K562 (cell line): Measurements from ENCODE around the gene C9orf50. TPM values are rescaled to one million over a fixed set of nuclear protein-coding genes. Genes with fewer than 3 reads are reported as not detected.

ENCODE experiments used
- ARHGAP35 ChIP-seq: fragments of 450-650 bp; IDR thresholded peaks from 2 replicates; pipeline ENCODE4 v1.6.1; 2018; ENCODE audit not compliant: partially characterized antibody
- ASH1L ChIP-seq: fragments of 450-650 bp; IDR thresholded peaks from 2 replicates; pipeline ENCODE4 v1.6.1; 2018; ENCODE audit warnings: borderline replicate concordance, mild to moderate bottlenecking, low read depth; ENCODE audit not compliant: partially characterized antibody
- CCAR2 ChIP-seq: fragments of 200-400 bp; formaldehyde crosslinking; IDR thresholded peaks from 2 replicates; pipeline ENCODE4 v1.6.1; 2017; ENCODE audit warnings: mild to moderate bottlenecking, low read depth, low read length
- EGR1 ChIP-seq: fragments of 450-650 bp; conservative IDR thresholded peaks from 2 replicates; pipeline ENCODE4 v1.6.1; 2017; ENCODE audit warnings: mild to moderate bottlenecking
- FOXK2 ChIP-seq, 2 experiments: fragments of 450-650 bp; IDR thresholded peaks in 1 of 2; conservative IDR thresholded peaks in 1 of 2; 2 replicates each; pipeline ENCODE4 v1.6.1; 2016; ENCODE audit warnings: low read depth in 2 of 2, mild to moderate bottlenecking in 1 of 2
- IRF2 ChIP-seq: sonication (generic); formaldehyde crosslinking; IDR thresholded peaks from 2 replicates; pipeline ENCODE4 v1.8.1; 2022; ENCODE audit warnings: mild to moderate bottlenecking, missing genetic modification reagents
- KDM5B ChIP-seq: fragments of 200-600 bp; sonication (generic); IDR thresholded peaks from 2 replicates; pipeline ENCODE4 v1.6.1; 2012; ENCODE audit warnings: low read depth, mild to moderate bottlenecking, moderate library complexity, low read length, control low read depth, inconsistent platforms; ENCODE audit not compliant: insufficient replicate concordance
- KHSRP ChIP-seq: fragments of 450-650 bp; IDR thresholded peaks from 2 replicates; pipeline ENCODE4 v1.6.1; 2017
- MCM2 ChIP-seq: fragments of 450-650 bp; IDR thresholded peaks from 2 replicates; pipeline ENCODE4 v1.6.1; 2017; ENCODE audit warnings: low read depth, mild to moderate bottlenecking
- MCM3 ChIP-seq: fragments of 450-650 bp; IDR thresholded peaks from 2 replicates; pipeline ENCODE4 v1.6.1; 2016
- PCBP2 ChIP-seq: fragments of 200-400 bp; formaldehyde crosslinking; IDR thresholded peaks from 2 replicates; pipeline ENCODE4 v1.6.1; 2018; ENCODE audit warnings: low read length, low read depth, mild to moderate bottlenecking, moderate library complexity; ENCODE audit not compliant: poor library complexity, severe bottlenecking
- SNRNP70 ChIP-seq: fragments of 200-400 bp; formaldehyde crosslinking; optimal IDR thresholded peaks from 2 replicates; pipeline ENCODE3; 2017; ENCODE audit warnings: low read depth, low read length
- ZNF584 ChIP-seq: fragments of 200-800 bp; sonication (Bioruptor generic); IDR thresholded peaks from 2 replicates; pipeline ENCODE4 v1.6.1; 2016; ENCODE audit warnings: low read depth, mild to moderate bottlenecking, missing genetic modification characterization, missing compliant biosample characterization
- ZNF699 ChIP-seq: fragments of 250-450 bp; sonication (Bioruptor Pico); IDR thresholded peaks from 2 replicates; pipeline ENCODE4 v1.8.0; 2021; ENCODE audit warnings: mild to moderate bottlenecking, moderate library complexity; ENCODE audit not compliant: insufficient replicate concordance
- ZNF785 ChIP-seq: fragments of 250-450 bp; sonication (Bioruptor Pico); IDR thresholded peaks from 2 replicates; pipeline ENCODE4 v1.4.0; 2020; ENCODE audit warnings: mild to moderate bottlenecking
- polyA plus RNA-seq, 8 experiments: library from polyadenylated mRNA; depleted of rRNA in 4 of 8; stranded (reverse) in 5 of 8; unstranded in 3 of 8; fragments of >200 nt; fragmentation: Nextera tagmentation in 2 of 8; fragmentation: Illumina TruSeq in 1 of 8; extraction: Ambion mirVana in 2 of 8; extraction: Trizol in 1 of 8; gene quantifications; 2 replicates each; pipeline versions ENCODE4 v1.2.1 to v1.2.3, GENCODE V29; 2011 to 2014; ENCODE audit warnings: inconsistent platforms in 1 of 8, missing spikeins in 1 of 8
- total RNA-seq, 7 experiments: library from RNA; depleted of rRNA in 6 of 7; stranded (reverse); fragments of >200 nt in 6 of 7; fragmentation: Illumina TruSeq in 2 of 7; extraction: Trizol in 2 of 7; gene quantifications; 2 replicates each; pipeline versions ENCODE4 v1.2.1 to v1.2.3, GENCODE V29; 2011 to 2021; ENCODE audit warnings: low replicate concordance in 1 of 7
- TF ChIP-seq, protein P1 (sequence below): fragments of 250-450 bp; sonication (Bioruptor Pico); IDR thresholded peaks from 2 replicates; pipeline ENCODE4 v1.8.0; 2021; ENCODE audit warnings: moderate library complexity, mild to moderate bottlenecking, inconsistent platforms
- TF ChIP-seq, protein P2 (sequence below): fragments of 250-450 bp; sonication (Bioruptor Pico); IDR thresholded peaks from 2 replicates; pipeline ENCODE4 v1.4.0; 2020; ENCODE audit warnings: mild to moderate bottlenecking, moderate library complexity
- TF ChIP-seq, protein P3 (sequence below): sonication (generic); formaldehyde crosslinking; IDR thresholded peaks from 2 replicates; pipeline ENCODE4 v1.8.0; 2023; ENCODE audit warnings: mild to moderate bottlenecking, missing genetic modification reagents
- TF ChIP-seq, protein P4 (sequence below), 2 experiments: fragments of 150-350 bp in 1 of 2; IDR thresholded peaks; 2 replicates each; pipeline ENCODE4 v1.6.1; 2012 to 2016; ENCODE audit warnings: low read depth in 2 of 2, low read length in 2 of 2, mild to moderate bottlenecking in 1 of 2, moderate library complexity in 1 of 2

Gene C9orf50
- total and polyA plus RNA-seq, 9 of the 15 experiments (the other 6 are each of a cell fraction or from before 2014, with no cell fraction given): not detected

DNA sequence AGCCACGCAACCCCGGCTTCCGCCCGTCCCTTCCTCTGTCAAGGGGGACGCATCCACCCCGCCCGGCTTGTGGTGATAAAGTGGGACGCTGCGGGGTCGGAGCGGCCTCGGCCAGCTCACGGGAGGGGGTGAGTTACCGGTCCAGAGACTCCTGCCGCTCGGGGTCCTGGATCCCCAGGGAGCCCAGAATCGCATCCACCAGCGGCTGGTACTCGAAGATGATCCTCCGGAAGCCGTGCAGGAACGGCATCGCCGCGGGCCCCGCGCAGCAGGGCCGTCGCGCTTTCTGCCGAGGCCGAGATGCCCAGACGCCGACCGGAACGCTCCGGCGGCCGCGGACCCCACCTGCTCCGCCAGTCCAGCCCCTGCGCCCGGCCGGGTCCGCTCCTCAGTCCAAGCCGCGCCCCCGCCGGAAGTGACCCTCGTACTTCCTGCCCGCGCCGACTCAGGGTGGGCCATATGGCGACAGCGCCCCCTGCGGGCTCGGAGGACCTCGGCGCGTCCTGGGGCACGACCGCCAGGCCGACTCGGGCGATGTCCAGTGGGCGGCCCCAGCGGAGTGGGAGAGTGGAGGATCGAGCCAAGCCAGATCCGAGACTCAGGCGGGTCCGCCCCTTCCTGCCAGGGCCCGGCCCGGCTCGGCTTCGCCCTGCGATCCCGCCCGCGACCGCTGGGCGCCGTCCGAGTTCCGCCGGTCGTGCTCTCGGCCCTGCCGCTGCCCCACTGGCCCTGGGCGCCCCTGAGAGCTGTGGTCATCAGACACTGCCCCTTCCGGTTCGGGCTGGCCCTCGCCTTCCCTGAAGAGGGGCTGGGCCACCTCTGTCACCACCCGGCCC, 21.1 kb upstream of the C9orf50 start, which contains the start of gene ASB6 (continued):
- TF ChIP-seq EGR1: peak; percentile 65
- TF ChIP-seq, protein P1, sequence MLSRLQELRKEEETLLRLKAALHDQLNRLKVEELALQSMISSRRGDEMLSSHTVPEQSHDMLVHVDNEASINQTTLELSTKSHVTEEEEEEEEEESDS (CRISPR knock-in tag): no peak
- no peak for TF ChIP-seq MCM3
- no peak for TF ChIP-seq ZNF785 (CRISPR knock-in tag)
- TF ChIP-seq KHSRP: no peak
- TF ChIP-seq, protein P2, sequence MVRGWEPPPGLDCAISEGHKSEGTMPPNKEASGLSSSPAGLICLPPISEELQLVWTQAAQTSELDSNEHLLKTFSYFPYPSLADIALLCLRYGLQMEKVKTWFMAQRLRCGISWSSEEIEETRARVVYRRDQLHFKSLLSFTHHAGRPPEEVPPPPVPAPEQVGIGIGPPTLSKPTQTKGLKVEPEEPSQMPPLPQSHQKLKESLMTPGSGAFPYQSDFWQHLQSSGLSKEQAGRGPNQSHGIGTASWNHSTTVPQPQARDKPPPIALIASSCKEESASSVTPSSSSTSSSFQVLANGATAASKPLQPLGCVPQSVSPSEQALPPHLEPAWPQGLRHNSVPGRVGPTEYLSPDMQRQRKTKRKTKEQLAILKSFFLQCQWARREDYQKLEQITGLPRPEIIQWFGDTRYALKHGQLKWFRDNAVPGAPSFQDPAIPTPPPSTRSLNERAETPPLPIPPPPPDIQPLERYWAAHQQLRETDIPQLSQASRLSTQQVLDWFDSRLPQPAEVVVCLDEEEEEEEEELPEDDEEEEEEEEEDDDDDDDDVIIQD: no peak
- no peak for TF ChIP-seq IRF2 (CRISPR knock-in tag)
- TF ChIP-seq ZNF584 (CRISPR knock-in tag): no peak
- TF ChIP-seq ARHGAP35: no peak
- TF ChIP-seq ASH1L: no peak
- no peak for TF ChIP-seq MCM2
- TF ChIP-seq, protein P3, sequence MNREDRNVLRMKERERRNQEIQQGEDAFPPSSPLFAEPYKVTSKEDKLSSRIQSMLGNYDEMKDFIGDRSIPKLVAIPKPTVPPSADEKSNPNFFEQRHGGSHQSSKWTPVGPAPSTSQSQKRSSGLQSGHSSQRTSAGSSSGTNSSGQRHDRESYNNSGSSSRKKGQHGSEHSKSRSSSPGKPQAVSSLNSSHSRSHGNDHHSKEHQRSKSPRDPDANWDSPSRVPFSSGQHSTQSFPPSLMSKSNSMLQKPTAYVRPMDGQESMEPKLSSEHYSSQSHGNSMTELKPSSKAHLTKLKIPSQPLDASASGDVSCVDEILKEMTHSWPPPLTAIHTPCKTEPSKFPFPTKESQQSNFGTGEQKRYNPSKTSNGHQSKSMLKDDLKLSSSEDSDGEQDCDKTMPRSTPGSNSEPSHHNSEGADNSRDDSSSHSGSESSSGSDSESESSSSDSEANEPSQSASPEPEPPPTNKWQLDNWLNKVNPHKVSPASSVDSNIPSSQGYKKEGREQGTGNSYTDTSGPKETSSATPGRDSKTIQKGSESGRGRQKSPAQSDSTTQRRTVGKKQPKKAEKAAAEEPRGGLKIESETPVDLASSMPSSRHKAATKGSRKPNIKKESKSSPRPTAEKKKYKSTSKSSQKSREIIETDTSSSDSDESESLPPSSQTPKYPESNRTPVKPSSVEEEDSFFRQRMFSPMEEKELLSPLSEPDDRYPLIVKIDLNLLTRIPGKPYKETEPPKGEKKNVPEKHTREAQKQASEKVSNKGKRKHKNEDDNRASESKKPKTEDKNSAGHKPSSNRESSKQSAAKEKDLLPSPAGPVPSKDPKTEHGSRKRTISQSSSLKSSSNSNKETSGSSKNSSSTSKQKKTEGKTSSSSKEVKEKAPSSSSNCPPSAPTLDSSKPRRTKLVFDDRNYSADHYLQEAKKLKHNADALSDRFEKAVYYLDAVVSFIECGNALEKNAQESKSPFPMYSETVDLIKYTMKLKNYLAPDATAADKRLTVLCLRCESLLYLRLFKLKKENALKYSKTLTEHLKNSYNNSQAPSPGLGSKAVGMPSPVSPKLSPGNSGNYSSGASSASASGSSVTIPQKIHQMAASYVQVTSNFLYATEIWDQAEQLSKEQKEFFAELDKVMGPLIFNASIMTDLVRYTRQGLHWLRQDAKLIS (CRISPR knock-in tag): peak; percentile 96
- no peak for TF ChIP-seq ZNF699 (CRISPR knock-in tag)
- TF ChIP-seq FOXK2 (conservative IDR thresholded peaks at IDR 0.05 in 1 of 2, IDR thresholded peaks at IDR 0.05 in 1 of 2; ENCODE audit: low read depth in 2 of 2): no peak
- TF ChIP-seq, protein P4, sequence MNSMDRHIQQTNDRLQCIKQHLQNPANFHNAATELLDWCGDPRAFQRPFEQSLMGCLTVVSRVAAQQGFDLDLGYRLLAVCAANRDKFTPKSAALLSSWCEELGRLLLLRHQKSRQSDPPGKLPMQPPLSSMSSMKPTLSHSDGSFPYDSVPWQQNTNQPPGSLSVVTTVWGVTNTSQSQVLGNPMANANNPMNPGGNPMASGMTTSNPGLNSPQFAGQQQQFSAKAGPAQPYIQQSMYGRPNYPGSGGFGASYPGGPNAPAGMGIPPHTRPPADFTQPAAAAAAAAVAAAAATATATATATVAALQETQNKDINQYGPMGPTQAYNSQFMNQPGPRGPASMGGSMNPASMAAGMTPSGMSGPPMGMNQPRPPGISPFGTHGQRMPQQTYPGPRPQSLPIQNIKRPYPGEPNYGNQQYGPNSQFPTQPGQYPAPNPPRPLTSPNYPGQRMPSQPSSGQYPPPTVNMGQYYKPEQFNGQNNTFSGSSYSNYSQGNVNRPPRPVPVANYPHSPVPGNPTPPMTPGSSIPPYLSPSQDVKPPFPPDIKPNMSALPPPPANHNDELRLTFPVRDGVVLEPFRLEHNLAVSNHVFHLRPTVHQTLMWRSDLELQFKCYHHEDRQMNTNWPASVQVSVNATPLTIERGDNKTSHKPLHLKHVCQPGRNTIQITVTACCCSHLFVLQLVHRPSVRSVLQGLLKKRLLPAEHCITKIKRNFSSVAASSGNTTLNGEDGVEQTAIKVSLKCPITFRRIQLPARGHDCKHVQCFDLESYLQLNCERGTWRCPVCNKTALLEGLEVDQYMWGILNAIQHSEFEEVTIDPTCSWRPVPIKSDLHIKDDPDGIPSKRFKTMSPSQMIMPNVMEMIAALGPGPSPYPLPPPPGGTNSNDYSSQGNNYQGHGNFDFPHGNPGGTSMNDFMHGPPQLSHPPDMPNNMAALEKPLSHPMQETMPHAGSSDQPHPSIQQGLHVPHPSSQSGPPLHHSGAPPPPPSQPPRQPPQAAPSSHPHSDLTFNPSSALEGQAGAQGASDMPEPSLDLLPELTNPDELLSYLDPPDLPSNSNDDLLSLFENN (IDR thresholded peaks at IDR 0.05; ENCODE audit: low read depth in 2 of 2, low read length in 2 of 2): no peak
- no peak for TF ChIP-seq CCAR2
- TF ChIP-seq SNRNP70: no peak
- no peak for TF ChIP-seq PCBP2
- peak; percentile 76 for TF ChIP-seq KDM5B
